ENCODE measurements around the gene FMO4. TPM values are rescaled to one million over a fixed set of nuclear protein-coding genes. Genes with fewer than 3 reads are reported as not detected.

The FMO4 gene
- total RNA-seq, 1 experiment from 2014 or later, result 0.98 TPM

DNA sequence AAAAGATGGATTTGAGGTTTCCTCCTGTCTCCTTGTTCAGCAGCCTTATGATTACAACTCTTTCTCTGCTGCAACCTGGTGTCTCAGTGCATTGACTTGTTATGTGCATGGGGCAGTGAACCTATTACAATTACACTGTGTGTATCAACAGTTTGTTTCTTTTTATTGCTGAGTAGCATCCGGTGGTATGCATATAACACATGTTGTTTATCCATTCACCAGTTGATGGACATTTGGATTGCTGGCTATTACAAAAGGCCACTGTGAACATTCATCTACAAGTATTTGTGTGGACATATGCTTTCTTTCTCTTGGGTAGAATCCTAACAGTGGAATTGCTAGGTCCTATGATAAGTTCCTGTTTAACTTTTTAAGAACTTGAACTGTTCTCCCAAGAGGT, 65.9 kb downstream of the FMO4 start:
- intact Hi-C loops (cut with micrococcal nuclease), result no loop called here
- TF ChIP-seq EZH2 (IDR thresholded peaks at IDR 0.05; ENCODE audit: low read length, unreplicated experiment), result no peak
- TF ChIP-seq EZH2phosphoT487 (IDR thresholded peaks at IDR 0.05; ENCODE audit: borderline replicate concordance, low read length), result no peak
- TF ChIP-seq, protein P1, sequence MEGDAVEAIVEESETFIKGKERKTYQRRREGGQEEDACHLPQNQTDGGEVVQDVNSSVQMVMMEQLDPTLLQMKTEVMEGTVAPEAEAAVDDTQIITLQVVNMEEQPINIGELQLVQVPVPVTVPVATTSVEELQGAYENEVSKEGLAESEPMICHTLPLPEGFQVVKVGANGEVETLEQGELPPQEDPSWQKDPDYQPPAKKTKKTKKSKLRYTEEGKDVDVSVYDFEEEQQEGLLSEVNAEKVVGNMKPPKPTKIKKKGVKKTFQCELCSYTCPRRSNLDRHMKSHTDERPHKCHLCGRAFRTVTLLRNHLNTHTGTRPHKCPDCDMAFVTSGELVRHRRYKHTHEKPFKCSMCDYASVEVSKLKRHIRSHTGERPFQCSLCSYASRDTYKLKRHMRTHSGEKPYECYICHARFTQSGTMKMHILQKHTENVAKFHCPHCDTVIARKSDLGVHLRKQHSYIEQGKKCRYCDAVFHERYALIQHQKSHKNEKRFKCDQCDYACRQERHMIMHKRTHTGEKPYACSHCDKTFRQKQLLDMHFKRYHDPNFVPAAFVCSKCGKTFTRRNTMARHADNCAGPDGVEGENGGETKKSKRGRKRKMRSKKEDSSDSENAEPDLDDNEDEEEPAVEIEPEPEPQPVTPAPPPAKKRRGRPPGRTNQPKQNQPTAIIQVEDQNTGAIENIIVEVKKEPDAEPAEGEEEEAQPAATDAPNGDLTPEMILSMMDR (conservative IDR thresholded peaks at IDR 0.05; ENCODE audit: low read depth, low read length), result no peak
- CTCF ChIA-PET, result no interaction called here

DNA sequence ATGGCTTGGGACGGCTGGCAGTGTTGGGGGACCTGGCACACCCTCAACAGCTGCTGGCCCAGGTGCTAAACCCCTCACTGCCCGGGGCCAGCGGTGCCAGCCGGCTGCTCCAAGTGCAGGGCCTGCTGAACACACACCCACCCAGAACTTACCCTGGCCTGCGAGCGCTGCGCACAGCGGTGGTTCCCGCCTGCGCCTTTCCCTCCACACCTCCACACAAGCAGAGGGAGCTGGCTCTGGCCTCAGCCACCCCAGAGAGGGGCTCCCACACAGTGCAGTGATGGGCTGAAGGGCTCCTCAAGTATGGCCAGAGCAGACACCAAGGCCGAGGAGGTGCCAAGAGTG, 67.9 kb downstream of the FMO4 start:
- CTCF ChIA-PET, result no interaction called here
- intact Hi-C loops (cut with micrococcal nuclease), result no loop called here

More for the DNA sequence above, 65.9 kb downstream of the FMO4 start:
- H3K9ac ChIP-seq (ENCODE audit: low read length), result no peak overlapping the region
- H4K20me1 ChIP-seq (ENCODE audit: low read length), result no peaks in the 10 kb centered on the region
- no peaks in the 10 kb centered on the region for H3F3A ChIP-seq (ENCODE audit: low read length, unreplicated experiment)
- ATAC-seq (no peak), DNase-seq (no peak)
- H3K27me3 ChIP-seq (ENCODE audit: low read length), result peaks cover 7% of the 10 kb centered on the region; the same call in 1 of the 2 replicates
- no peak overlapping the region for H3K4me2 ChIP-seq (ENCODE audit: low read length)
- no peaks in the 10 kb centered on the region for H3K4me1 ChIP-seq (ENCODE audit: insufficient read depth, low read length)
- H3K4me3 ChIP-seq (ENCODE audit: low read length), result no peak overlapping the region
- no peaks in the 10 kb centered on the region for H3K9me3 ChIP-seq (ENCODE audit: low read length)
- H3K27ac ChIP-seq (ENCODE audit: low read length), result no peak overlapping the region
- POLR2A ChIA-PET (ENCODE audit: unreplicated experiment), result no interaction called here
- no peaks in the 10 kb centered on the region for H3K79me2 ChIP-seq (ENCODE audit: low read length)
- no peaks in the 10 kb centered on the region for H3K36me3 ChIP-seq (ENCODE audit: low read depth, low read length)
- H3K9me2 ChIP-seq (replicated peaks; ENCODE audit: low read length), result no peaks in the 10 kb centered on the region
- BruUV-seq (replicated peaks), result no TSS peak
- no peak overlapping the region for H2AFZ ChIP-seq (ENCODE audit: low read length)

DNA sequence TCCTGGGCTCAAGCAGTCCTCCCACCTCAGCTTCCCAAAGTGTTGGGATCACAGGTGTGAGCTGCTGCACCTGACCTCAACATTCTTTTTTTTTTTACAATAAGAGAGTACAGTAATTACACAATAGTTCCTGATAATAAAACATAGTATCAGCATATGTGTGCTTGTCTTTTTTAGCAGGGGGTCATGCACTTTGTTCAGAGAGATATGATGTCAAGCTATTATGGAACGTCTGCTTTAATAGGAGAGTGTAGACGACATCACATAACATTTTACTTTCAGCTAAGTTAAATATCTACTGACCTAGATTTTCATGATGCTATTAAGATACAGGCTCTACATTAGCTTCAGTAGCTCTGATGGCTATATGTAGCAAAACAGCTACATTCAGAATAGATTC, 70.5 kb downstream of the FMO4 start:
- no peaks in the 10 kb centered on the region for H3K36me3 ChIP-seq (ENCODE audit: low read depth, low read length)
- CTCF ChIA-PET, result no interaction called here
- no peak overlapping the region for H3K4me3 ChIP-seq (ENCODE audit: low read length)
- TF ChIP-seq, protein P1 (conservative IDR thresholded peaks at IDR 0.05; ENCODE audit: low read depth, low read length), result no peak
- TF ChIP-seq EZH2phosphoT487 (IDR thresholded peaks at IDR 0.05; ENCODE audit: borderline replicate concordance, low read length), result no peak
- TF ChIP-seq EZH2 (IDR thresholded peaks at IDR 0.05; ENCODE audit: low read length, unreplicated experiment), result no peak
- no peaks in the 10 kb centered on the region for H4K20me1 ChIP-seq (ENCODE audit: low read length)
- BruUV-seq (replicated peaks), result no TSS peak
- H2AFZ ChIP-seq (ENCODE audit: low read length), result no peak overlapping the region
- no peaks in the 10 kb centered on the region for H3K79me2 ChIP-seq (ENCODE audit: low read length)
- H3K9me2 ChIP-seq (replicated peaks; ENCODE audit: low read length), result no peaks in the 10 kb centered on the region
- no peak for ATAC-seq
- H3K4me1 ChIP-seq (ENCODE audit: insufficient read depth, low read length), result no peaks in the 10 kb centered on the region
- intact Hi-C loops (cut with micrococcal nuclease), result no loop called here
- no peak overlapping the region for H3K4me2 ChIP-seq (ENCODE audit: low read length)
- no peak overlapping the region for H3K9ac ChIP-seq (ENCODE audit: low read length)
- DNase-seq, result no peak
- no peaks in the 10 kb centered on the region for H3F3A ChIP-seq (ENCODE audit: low read length, unreplicated experiment)
- peaks cover 17% of the 10 kb centered on the region for H3K27me3 ChIP-seq (ENCODE audit: low read length)
- no peaks in the 10 kb centered on the region for H3K9me3 ChIP-seq (ENCODE audit: low read length)
- no peak overlapping the region for H3K27ac ChIP-seq (ENCODE audit: low read length)
- POLR2A ChIA-PET (ENCODE audit: unreplicated experiment), result no interaction called here

More for the DNA sequence above, 67.9 kb downstream of the FMO4 start:
- no peaks in the 10 kb centered on the region for H3F3A ChIP-seq (ENCODE audit: low read length, unreplicated experiment)
- TF ChIP-seq EZH2 (IDR thresholded peaks at IDR 0.05; ENCODE audit: low read length, unreplicated experiment) (no peak), EZH2phosphoT487 (IDR thresholded peaks at IDR 0.05; ENCODE audit: borderline replicate concordance, low read length) (no peak)
- TF ChIP-seq, protein P1 (conservative IDR thresholded peaks at IDR 0.05; ENCODE audit: low read depth, low read length), result no peak
- no peaks in the 10 kb centered on the region for H3K9me2 ChIP-seq (replicated peaks; ENCODE audit: low read length)
- no peaks in the 10 kb centered on the region for H4K20me1 ChIP-seq (ENCODE audit: low read length)
- ATAC-seq, result no peak
- no peaks in the 10 kb centered on the region for H3K79me2 ChIP-seq (ENCODE audit: low read length)
- no peaks in the 10 kb centered on the region for H3K9me3 ChIP-seq (ENCODE audit: low read length)
- no peak overlapping the region for H2AFZ ChIP-seq (ENCODE audit: low read length)
- BruUV-seq (replicated peaks), result no TSS peak
- no peak overlapping the region for H3K9ac ChIP-seq (ENCODE audit: low read length)
- DNase-seq, result no peak
- H3K4me2 ChIP-seq (ENCODE audit: low read length), result no peak overlapping the region
- H3K4me1 ChIP-seq (ENCODE audit: insufficient read depth, low read length), result no peaks in the 10 kb centered on the region
- H3K36me3 ChIP-seq (ENCODE audit: low read depth, low read length), result no peaks in the 10 kb centered on the region
- no peak overlapping the region for H3K4me3 ChIP-seq (ENCODE audit: low read length)
- peaks cover 12% of the 10 kb centered on the region for H3K27me3 ChIP-seq (ENCODE audit: low read length)
- H3K27ac ChIP-seq (ENCODE audit: low read length), result no peak overlapping the region
- POLR2A ChIA-PET (ENCODE audit: unreplicated experiment), result no interaction called here
